IMR-90 (cell line): Measurements from ENCODE around the gene MRPL11. TPM values are rescaled to one million over a fixed set of nuclear protein-coding genes. Genes with fewer than 3 reads are reported as not detected.

Source experiments
- ATAC-seq: fragments of 200-7000 bp; cut with Tn5 transposase; 2 replicates; pipeline ENCODE4 v1.9.1; 2020; ENCODE audit warnings: low read depth, mild to moderate bottlenecking, moderate library complexity
- BruUV-seq: library from RNA; stranded (reverse); fragments of 400-500 nt; replicated peaks from 2 replicates; lab custom pipeline; 2021; lab: Mats Ljungman, UMichigan
- CTCF ChIA-PET: fragments of 300-600 bp; formaldehyde crosslinking; extraction: SDS; loops from one replicate; lab custom pipeline; 2021; ENCODE audit warnings: antibody characterized with exemption; lab: Yijun Ruan, JAX
- POLR2A ChIA-PET: fragments of 300-600 bp; sonication (Branson Sonifier 250); formaldehyde crosslinking; loops from one replicate; lab custom pipeline; 2022; ENCODE audit warnings: antibody characterized with exemption; ENCODE audit not compliant: unreplicated experiment; lab: Charles Lee
- DNase-seq: peaks from one replicate; pipeline ENCODE4 v3.0.0; 2013
- H2AFZ ChIP-seq: replicated peaks from 2 replicates; pipeline ENCODE3; 2013; ENCODE audit warnings: low read length, mild to moderate bottlenecking; ENCODE audit not compliant: poor library complexity
- H2AK5ac ChIP-seq: 2 replicates; pipeline ENCODE4 v1.6.1; 2013; ENCODE audit warnings: low read depth, low read length, inconsistent platforms
- H2AK9ac ChIP-seq: replicated peaks from 2 replicates; pipeline ENCODE3; 2013; ENCODE audit warnings: mild to moderate bottlenecking, low read depth, low read length, moderate library complexity; ENCODE audit not compliant: poor library complexity
- H2BK120ac ChIP-seq: 2 replicates; pipeline ENCODE4 v1.6.1; 2013; ENCODE audit warnings: low read depth, low read length, inconsistent platforms
- H2BK15ac ChIP-seq: 3 replicates; pipeline ENCODE4 v1.6.1; 2013; ENCODE audit warnings: low read depth, low read length, inconsistent platforms
- H2BK20ac ChIP-seq: 2 replicates; pipeline ENCODE4 v1.6.1; 2013; ENCODE audit warnings: low read depth, mild to moderate bottlenecking, inconsistent platforms, low read length, moderate library complexity
- H2BK5ac ChIP-seq: 2 replicates; pipeline ENCODE4 v1.6.1; 2013; ENCODE audit warnings: mild to moderate bottlenecking, low read depth, low read length, inconsistent platforms; ENCODE audit not compliant: poor library complexity, severe bottlenecking
- H3K14ac ChIP-seq: replicated peaks from 2 replicates; pipeline ENCODE4 v1.6.1; 2013; ENCODE audit warnings: low read depth, low read length, inconsistent platforms
- H3K18ac ChIP-seq: 2 replicates; pipeline ENCODE4 v1.6.1; 2013; ENCODE audit warnings: low read depth, low read length, control low read depth
- H3K23ac ChIP-seq: 2 replicates; pipeline ENCODE4 v1.6.1; 2013; ENCODE audit warnings: low read depth, low read length, inconsistent platforms
- H3K27ac ChIP-seq: 2 replicates; pipeline ENCODE4 v1.5.1; 2013; ENCODE audit warnings: mild to moderate bottlenecking, control low read depth, low read length; ENCODE audit not compliant: insufficient read depth
- H3K27me3 ChIP-seq: 2 replicates; pipeline ENCODE4 v1.6.1; 2013; ENCODE audit warnings: low read length; ENCODE audit not compliant: control insufficient read depth, insufficient read depth
- H3K36me3 ChIP-seq: 2 replicates; pipeline ENCODE4 v1.6.1; 2013; ENCODE audit warnings: low read length, mixed read lengths; ENCODE audit not compliant: control insufficient read depth, insufficient read depth
- H3K4ac ChIP-seq: 2 replicates; pipeline ENCODE4 v1.6.1; 2013; ENCODE audit warnings: low read depth, low read length, inconsistent platforms
- H3K4me1 ChIP-seq: 2 replicates; pipeline ENCODE4 v1.6.1; 2013; ENCODE audit warnings: low read length, mixed read lengths; ENCODE audit not compliant: control insufficient read depth, insufficient read depth
- H3K4me2 ChIP-seq: 2 replicates; pipeline ENCODE4 v1.6.1; 2013; ENCODE audit warnings: low read depth, mild to moderate bottlenecking, control low read depth, low read length, moderate library complexity
- H3K4me3 ChIP-seq: 2 replicates; pipeline ENCODE4 v1.5.1; 2013; ENCODE audit warnings: low read depth, mild to moderate bottlenecking, control low read depth, low read length, moderate library complexity; ENCODE audit not compliant: insufficient read depth
- H3K56ac ChIP-seq: 2 replicates; pipeline ENCODE4 v1.6.1; 2013; ENCODE audit warnings: low read length, inconsistent platforms; ENCODE audit not compliant: insufficient read depth; ENCODE audit errors: extremely low read depth
- H3K79me1 ChIP-seq, 2 experiments: 2 replicates each; pipeline ENCODE4 v1.6.1; 2013; ENCODE audit warnings: low read length in 2 of 2, inconsistent platforms in 1 of 2, low read depth in 1 of 2
- H3K9ac ChIP-seq: 2 replicates; pipeline ENCODE4 v1.6.1; 2013; ENCODE audit warnings: low read depth, low read length, control low read depth
- H3K9me1 ChIP-seq: 2 replicates; pipeline ENCODE4 v1.6.1; 2013; ENCODE audit warnings: low read length, inconsistent platforms; ENCODE audit not compliant: insufficient read depth
- H3K9me3 ChIP-seq: 2 replicates; pipeline ENCODE4 v1.6.1; 2013; ENCODE audit warnings: low read length; ENCODE audit not compliant: control insufficient read depth, insufficient read depth
- H4K20me1 ChIP-seq: 2 replicates; pipeline ENCODE4 v1.6.1; 2013; ENCODE audit warnings: low read length, inconsistent platforms; ENCODE audit not compliant: insufficient read depth
- H4K5ac ChIP-seq: 2 replicates; pipeline ENCODE4 v1.6.1; 2013; ENCODE audit warnings: mild to moderate bottlenecking, low read depth, low read length, control low read depth
- H4K8ac ChIP-seq, 2 experiments: 2 replicates each; pipeline ENCODE4 v1.6.1; 2013; ENCODE audit warnings: low read depth in 2 of 2, low read length in 2 of 2, control low read depth in 1 of 2, inconsistent platforms in 1 of 2
- H4K91ac ChIP-seq: 2 replicates; pipeline ENCODE4 v1.6.1; 2013; ENCODE audit warnings: low read depth, low read length, inconsistent platforms; ENCODE audit not compliant: insufficient read depth
- BHLHE40 ChIP-seq: fragments of 150-350 bp; IDR thresholded peaks from 2 replicates; pipeline ENCODE4 v1.6.1; 2016; ENCODE audit warnings: mild to moderate bottlenecking, low read depth, low read length
- CEBPB ChIP-seq: IDR thresholded peaks from 2 replicates; pipeline ENCODE4 v1.6.1; 2012; ENCODE audit warnings: low read depth, low read length, improper control_type of control experiment
- CHD1 ChIP-seq: IDR thresholded peaks from 2 replicates; pipeline ENCODE4 v1.6.1; 2012; ENCODE audit warnings: low read depth, low read length, improper control_type of control experiment
- CTCF ChIP-seq: conservative IDR thresholded peaks from 2 replicates; pipeline ENCODE4 v1.5.1; 2012; ENCODE audit warnings: mild to moderate bottlenecking, low read depth, low read length, improper control_type of control experiment
- ELK1 ChIP-seq: fragments of 150-350 bp; IDR thresholded peaks from 2 replicates; pipeline ENCODE4 v1.6.1; 2016; ENCODE audit warnings: low read depth, mild to moderate bottlenecking, low read length, moderate library complexity, borderline replicate concordance
- FOS ChIP-seq: fragments of 150-350 bp; IDR thresholded peaks from 2 replicates; pipeline ENCODE4 v1.6.1; 2016; ENCODE audit warnings: low read depth, low read length
- MAFK ChIP-seq: IDR thresholded peaks from 2 replicates; pipeline ENCODE4 v1.6.1; 2012; ENCODE audit warnings: low read depth, low read length, improper control_type of control experiment
- MAZ ChIP-seq: IDR thresholded peaks from 2 replicates; pipeline ENCODE4 v1.6.1; 2012; ENCODE audit warnings: low read depth, mild to moderate bottlenecking, low read length, improper control_type of control experiment, moderate library complexity, borderline replicate concordance
- MXI1 ChIP-seq: IDR thresholded peaks from 2 replicates; pipeline ENCODE4 v1.6.1; 2012; ENCODE audit warnings: low read depth, mild to moderate bottlenecking, low read length, moderate library complexity, borderline replicate concordance
- NFE2L2 ChIP-seq: fragments of 150-350 bp; IDR thresholded peaks from 2 replicates; pipeline ENCODE4 v1.6.1; 2016; ENCODE audit warnings: low read depth, mild to moderate bottlenecking, low read length
- POLR2A ChIP-seq: IDR thresholded peaks from 2 replicates; pipeline ENCODE4 v1.6.1; 2012; ENCODE audit warnings: mild to moderate bottlenecking, low read depth, low read length
- RAD21 ChIP-seq: IDR thresholded peaks from 2 replicates; pipeline ENCODE4 v1.6.1; 2012; ENCODE audit warnings: low read length, improper control_type of control experiment
- RCOR1 ChIP-seq: IDR thresholded peaks from 2 replicates; pipeline ENCODE4 v1.6.1; 2012; ENCODE audit warnings: mild to moderate bottlenecking, low read length, improper control_type of control experiment; ENCODE audit not compliant: insufficient replicate concordance
- RFX5 ChIP-seq: IDR thresholded peaks from 2 replicates; pipeline ENCODE4 v1.8.0; 2012; ENCODE audit warnings: low read depth, mild to moderate bottlenecking, low read length, moderate library complexity
- SMC3 ChIP-seq: fragments of 150-350 bp; IDR thresholded peaks from 2 replicates; pipeline ENCODE4 v1.6.1; 2016; ENCODE audit warnings: low read depth, mild to moderate bottlenecking, antibody characterized with exemption, low read length, moderate library complexity
- USF2 ChIP-seq: fragments of 150-350 bp; IDR thresholded peaks from 2 replicates; pipeline ENCODE4 v1.6.1; 2017; ENCODE audit warnings: mild to moderate bottlenecking, antibody characterized with exemption, low read length, low read depth
- WGBS, 2 experiments: methylation state at CpG; one replicate each; pipeline versions ENCODE4 v1.1.5 to v1.1.7; 2013; ENCODE audit warnings: missing lambda C conversion rate in 2 of 2; ENCODE audit not compliant: insufficient read length in 1 of 2; ENCODE audit errors: extremely low coverage in 2 of 2; 5-methylcytosine and 5-hydroxymethylcytosine counted together
- dilution Hi-C: fragments of 300-500 bp; cut with HindIII; formaldehyde crosslinking; loops from one replicate; pipeline ENCODE4 v1.14.3; 2018; ENCODE audit warnings: low sequenced_read_pairs; ENCODE audit not compliant: unreplicated experiment
- in situ Hi-C: fragments of 300-500 bp; cut with MboI; formaldehyde crosslinking; loops from 3 replicates; pipeline ENCODE4 v1.14.3; 2019; ENCODE audit warnings: low sequenced_read_pairs, inconsistent platforms, mixed read lengths
- intact Hi-C: fragments of 100-400 bp; cut with micrococcal nuclease; formaldehyde crosslinking; loops from 2 replicates; pipeline ENCODE4 v1.10.0; 2022
- polyA plus RNA-seq, 3 experiments: library from polyadenylated mRNA; depleted of rRNA; stranded (reverse); fragments of >200 nt; gene quantifications; 2 replicates each; pipeline ENCODE4 v1.2.3, GENCODE V29; 2012; ENCODE audit warnings: low replicate concordance in 1 of 3
- total RNA-seq: library from RNA; depleted of rRNA; stranded (reverse); fragments of >200 nt; gene quantifications from 2 replicates; pipeline ENCODE4 v1.2.3, GENCODE V29; 2012

MRPL11 gene
- total and polyA plus RNA-seq, 2 of the 4 experiments (the other 2 are of a cell fraction), result 45.5 to 45.6 TPM

- intact Hi-C loops (loop anchor here (5.0 kb wide), 1 partner anchor 43 kb away; no protein-coding TSS in a partner anchor), dilution Hi-C loops (no loop called here), in situ Hi-C loops (loop anchor here (5.0 kb wide), 1 partner anchor 82 kb away; no protein-coding TSS in a partner anchor)
- Histone ChIP-seq H4K8ac (no peak overlapping the region), H3K27me3 (peaks cover 7% of the 10 kb centered on the region), H2BK120ac (no peak overlapping the region), H3K9ac (no peak overlapping the region), H4K5ac (no peak overlapping the region), H3K27ac (no peak overlapping the region), H2AFZ (no peak overlapping the region), H3K14ac (no peak overlapping the region), H2AK9ac (no peak overlapping the region), H4K91ac (no peak overlapping the region), H2BK20ac (no peak overlapping the region), H3K4me3 (no peak overlapping the region), H3K4ac (no peak overlapping the region), H2AK5ac (no peak overlapping the region), H4K20me1 (no peaks in the 10 kb centered on the region), H2BK5ac (no peak overlapping the region), H3K4me2 (no peak overlapping the region), H3K9me1 (no peaks in the 10 kb centered on the region), H3K23ac (no peak overlapping the region), H2BK15ac (no peak overlapping the region), H3K4me1 (no peaks in the 10 kb centered on the region), H3K79me1 (no peaks in the 10 kb centered on the region), H3K56ac (no peak overlapping the region), H3K9me3 (no peaks in the 10 kb centered on the region), H3K36me3 (no peaks in the 10 kb centered on the region), H3K18ac (no peak overlapping the region)
- BruUV-seq, result no TSS peak
- no peak for TF ChIP-seq BHLHE40
- TF ChIP-seq RFX5, result no peak
- no peak for TF ChIP-seq FOS
- TF ChIP-seq MXI1, result no peak
- TF ChIP-seq SMC3, result peak; percentile 47
- no peak for TF ChIP-seq POLR2A
- TF ChIP-seq CEBPB, result no peak
- no peak for TF ChIP-seq MAZ
- TF ChIP-seq ELK1, result no peak
- no peak for TF ChIP-seq CHD1
- no peak for TF ChIP-seq RCOR1
- TF ChIP-seq CTCF, result peak; percentile 80
- no peak for TF ChIP-seq USF2
- TF ChIP-seq MAFK, result no peak
- no peak for TF ChIP-seq NFE2L2
- peak; percentile 69 for TF ChIP-seq RAD21
- ATAC-seq (peak; percentile 77), DNase-seq (peak; percentile 73)
- 8% methylated on average over 5 of the region's 8 CpGs; no CpG with 5 or more reads in 1 of the 2 experiments for WGBS, 2 experiments
- POLR2A ChIA-PET, result no interaction called here
- CTCF ChIA-PET, result interaction anchor here (0.5 to 1.6 kb wide), 13 partner anchors 8 to 595 kb away, joined by 3 to 6 read pairs (median 3); partner anchors contain the start of genes MRPL11 and RIN1
Measured at GRCh38 chr11:66388780-66389386, 49.8 kb downstream of the MRPL11 start.
